GM12872 (cell line): ENCODE data around the gene TWSG1.

Experiments used
- CTCF ChIP-seq: IDR thresholded peaks from 3 replicates; pipeline ENCODE4 v1.5.1; 2011; ENCODE audit warnings: low read depth, mild to moderate bottlenecking, low read length, moderate library complexity; ENCODE audit not compliant: insufficient read depth

TWSG1 gene

GRCh38 chr18:9335697-9336045 lies 1.1 kb downstream of the TWSG1 start:
- no peak for TF ChIP-seq CTCF

GRCh38 chr18:9336827-9337226 lies 2.3 kb downstream of the TWSG1 start:
- TF ChIP-seq CTCF, result no peak

GRCh38 chr18:9337873-9338272 lies 3.3 kb downstream of the TWSG1 start:
- TF ChIP-seq CTCF, result no peak

- TF ChIP-seq CTCF, result no peak
Measured at GRCh38 chr18:9340472-9340871, 5.9 kb downstream of the TWSG1 start.

- no peak for TF ChIP-seq CTCF
Measured at GRCh38 chr18:9343577-9343976, 9.0 kb downstream of the TWSG1 start.

GRCh38 chr18:9346775-9347174 lies 12.2 kb downstream of the TWSG1 start:
- no peak for TF ChIP-seq CTCF

GRCh38 chr18:9348079-9348671 lies 13.6 kb downstream of the TWSG1 start:
- no peak for TF ChIP-seq CTCF
